HG03354 (cell line): ENCODE measurements around the gene PCGF3.
"Not testable (repeated sequence)": the region's sequence is repeated elsewhere in the genome, so short reads cannot be mapped to it uniquely, and the experiment has no call there.

Source experiments
- ATAC-seq: cut with Tn5 transposase; IDR thresholded peaks from one replicate; pipeline ENCODE4 v1.9.1; 2021; ENCODE audit warnings: mild to moderate bottlenecking; ENCODE audit not compliant: unreplicated experiment, poor library complexity, severe bottlenecking

Gene PCGF3

GRCh38 chr4:680928-681645 is 24.5 kb upstream of the PCGF3 start:
- ATAC-seq: no peak

- ATAC-seq: no peak
These were observed 23.7 kb upstream of the PCGF3 start for GRCh38 chr4:681736-682451.

- no peak for ATAC-seq
These were observed 23.0 kb upstream of the PCGF3 start for GRCh38 chr4:682490-683172.

- ATAC-seq: no peak
These were observed 22.3 kb upstream of the PCGF3 start for GRCh38 chr4:683247-683897.

- ATAC-seq: no peak
These were observed 21.5 kb upstream of the PCGF3 start for GRCh38 chr4:683982-684622.

- ATAC-seq: no peak
These were observed 20.9 kb upstream of the PCGF3 start for GRCh38 chr4:684623-685327.

- no peak for ATAC-seq
These were observed 19.8 kb upstream of the PCGF3 start for GRCh38 chr4:685679-686412.

- ATAC-seq: no peak
These were observed 19.1 kb upstream of the PCGF3 start for GRCh38 chr4:686413-687040.

GRCh38 chr4:687048-687970 is 18.3 kb upstream of the PCGF3 start:
- no peak for ATAC-seq

- ATAC-seq: no peak
These were observed 17.4 kb upstream of the PCGF3 start for GRCh38 chr4:687971-688853.

GRCh38 chr4:688854-689681 is 16.6 kb upstream of the PCGF3 start, which contains the start of gene SLC49A3:
TSS of gene SLC49A3 (minus strand) at chr4:689151. CDS start at chr4:689127, 24 bp downstream.
- no peak for ATAC-seq

GRCh38 chr4:689723-690122 is 15.9 kb upstream of the PCGF3 start:
- ATAC-seq: no peak

- no peak for ATAC-seq
These were observed 12.7 kb upstream of the PCGF3 start for GRCh38 chr4:692771-693554.

GRCh38 chr4:694341-694940 is 11.2 kb upstream of the PCGF3 start:
- ATAC-seq: not testable (repeated sequence)
